BJ (cell line): ENCODE data around the gene ZDHHC20. TPM values are rescaled to one million over a fixed set of nuclear protein-coding genes. Genes with fewer than 3 reads are reported as not detected.

Source experiments
- CTCF ChIA-PET: fragments of 350-600 bp; formaldehyde crosslinking; extraction: SDS; loops from one replicate; lab custom pipeline; 2021; ENCODE audit warnings: antibody characterized with exemption, inconsistent platforms; lab: Yijun Ruan, JAX
- POLR2A ChIA-PET: fragments of 300-600 bp; sonication (Branson Sonifier 250); formaldehyde crosslinking; extraction: SDS; loops from one replicate; lab custom pipeline; 2021; ENCODE audit warnings: antibody characterized with exemption; lab: Charles Lee
- DNase-seq: peaks from one replicate; pipeline ENCODE4 v3.0.0-alpha.2; 2011; ENCODE audit warnings: low read depth
- H3K27me3 ChIP-seq: 2 replicates; pipeline ENCODE4 v1.6.0; 2011; ENCODE audit warnings: low read length; ENCODE audit not compliant: control insufficient read depth, insufficient read depth
- H3K36me3 ChIP-seq: 2 replicates; pipeline ENCODE4 v1.5.1; 2011; ENCODE audit warnings: low read length; ENCODE audit not compliant: control insufficient read depth, insufficient read depth
- H3K4me3 ChIP-seq: 2 replicates; pipeline ENCODE4 v1.5.1; 2011; ENCODE audit warnings: low read depth, mild to moderate bottlenecking, control low read depth, low read length
- polyA plus RNA-seq: library from polyadenylated mRNA; depleted of rRNA; stranded (reverse); fragments of >200 nt; gene quantifications from 2 replicates; pipeline ENCODE4 v1.2.3, GENCODE V29; 2011
- TF ChIP-seq, protein P1 (sequence below): IDR thresholded peaks from 2 replicates; pipeline ENCODE4 v1.5.1; 2011; ENCODE audit warnings: low read depth, mild to moderate bottlenecking, control low read depth, inconsistent platforms, low read length, moderate library complexity; ENCODE audit not compliant: insufficient read depth

The ZDHHC20 gene
- polyA plus RNA-seq, 1 experiment: 20.2 TPM

DNA sequence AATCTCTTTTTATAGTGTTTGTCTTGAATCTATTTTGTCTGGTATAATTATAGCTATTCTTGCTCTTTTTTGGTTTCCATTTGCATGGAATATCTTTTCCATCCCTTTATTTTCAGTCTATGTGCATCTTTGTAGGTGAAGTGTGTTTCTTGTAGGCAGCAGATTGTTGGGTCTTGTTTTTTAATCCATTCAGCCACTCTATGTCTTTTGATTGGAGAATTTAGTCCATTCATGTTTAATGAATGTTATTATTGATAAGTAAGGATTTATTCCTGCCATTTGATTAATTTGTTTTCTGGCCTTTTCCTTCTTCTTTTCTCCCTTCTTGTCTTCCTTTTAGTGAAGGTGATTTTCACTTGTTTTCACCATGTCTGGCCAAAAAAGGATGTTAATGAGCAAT lies 11.7 kb upstream of the ZDHHC20 start:
- POLR2A ChIA-PET: no interaction called here
- CTCF ChIA-PET: interaction anchor here (1.1 to 1.3 kb wide), 2 partner anchors 11 to 170 kb away, joined by 3 read pairs; partner anchors contain the start of gene ZDHHC20

DNA sequence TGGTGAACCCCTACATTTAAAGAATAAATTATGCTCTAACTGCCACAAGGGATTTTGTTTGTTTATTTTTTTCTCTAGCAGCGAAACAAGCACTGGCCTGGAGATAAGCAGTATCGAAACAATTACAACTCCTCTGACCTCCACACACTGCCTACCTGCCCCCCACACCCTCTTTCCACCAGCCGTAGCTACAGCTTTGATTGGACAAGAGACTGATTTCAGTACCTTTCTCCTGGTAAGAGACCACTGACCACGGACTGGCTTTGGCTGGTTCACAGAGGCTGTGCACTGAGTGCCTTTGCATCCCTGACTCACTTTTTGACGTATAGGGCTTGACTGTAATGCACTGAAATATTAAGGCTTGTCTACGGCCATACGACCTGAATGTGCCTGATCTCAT lies 7.4 kb upstream of the ZDHHC20 start:
- CTCF ChIA-PET: interaction anchor here (1.6 to 6.0 kb wide), 3 partner anchors 9 to 169 kb away, joined by 3 to 37 read pairs (median 4); no protein-coding TSS in a partner anchor
- POLR2A ChIA-PET: no interaction called here

More for the DNA sequence above, 11.7 kb upstream of the ZDHHC20 start:
- Histone ChIP-seq H3K27me3 (no peaks in the 10 kb centered on the region), H3K36me3 (no peaks in the 10 kb centered on the region), H3K4me3 (no peak overlapping the region)
- TF ChIP-seq, protein P1, sequence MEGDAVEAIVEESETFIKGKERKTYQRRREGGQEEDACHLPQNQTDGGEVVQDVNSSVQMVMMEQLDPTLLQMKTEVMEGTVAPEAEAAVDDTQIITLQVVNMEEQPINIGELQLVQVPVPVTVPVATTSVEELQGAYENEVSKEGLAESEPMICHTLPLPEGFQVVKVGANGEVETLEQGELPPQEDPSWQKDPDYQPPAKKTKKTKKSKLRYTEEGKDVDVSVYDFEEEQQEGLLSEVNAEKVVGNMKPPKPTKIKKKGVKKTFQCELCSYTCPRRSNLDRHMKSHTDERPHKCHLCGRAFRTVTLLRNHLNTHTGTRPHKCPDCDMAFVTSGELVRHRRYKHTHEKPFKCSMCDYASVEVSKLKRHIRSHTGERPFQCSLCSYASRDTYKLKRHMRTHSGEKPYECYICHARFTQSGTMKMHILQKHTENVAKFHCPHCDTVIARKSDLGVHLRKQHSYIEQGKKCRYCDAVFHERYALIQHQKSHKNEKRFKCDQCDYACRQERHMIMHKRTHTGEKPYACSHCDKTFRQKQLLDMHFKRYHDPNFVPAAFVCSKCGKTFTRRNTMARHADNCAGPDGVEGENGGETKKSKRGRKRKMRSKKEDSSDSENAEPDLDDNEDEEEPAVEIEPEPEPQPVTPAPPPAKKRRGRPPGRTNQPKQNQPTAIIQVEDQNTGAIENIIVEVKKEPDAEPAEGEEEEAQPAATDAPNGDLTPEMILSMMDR: no peak
- no peak for DNase-seq

DNA sequence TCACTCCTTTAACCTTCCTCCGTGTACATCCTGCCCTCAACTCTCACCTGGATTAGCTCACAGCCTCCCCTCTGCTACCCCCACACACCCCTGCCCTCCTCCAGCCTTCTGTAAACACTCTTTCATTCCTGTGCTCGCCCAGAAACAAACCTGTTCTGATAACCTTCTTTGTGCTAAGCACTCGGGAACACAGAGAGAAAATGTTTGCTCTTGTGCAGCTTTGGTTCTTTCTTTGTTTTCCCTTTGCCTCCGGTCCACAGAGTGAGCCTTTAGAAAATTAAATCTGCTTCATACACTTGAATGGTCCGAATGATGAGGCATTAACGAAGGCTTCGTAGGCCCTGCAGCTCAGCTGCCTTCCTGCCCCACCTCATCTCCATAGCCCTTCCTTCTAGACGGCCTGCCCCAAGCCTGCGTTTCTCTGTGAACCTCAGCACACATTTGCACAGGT lies 6.6 kb upstream of the ZDHHC20 start:
- no peak overlapping the region for H3K4me3 ChIP-seq
- H3K27me3 ChIP-seq: no peaks in the 10 kb centered on the region
- no peaks in the 10 kb centered on the region for H3K36me3 ChIP-seq
- DNase-seq: no peak
- POLR2A ChIA-PET: no interaction called here
- CTCF ChIA-PET: interaction anchor here (1.6 to 6.0 kb wide), 3 partner anchors 10 to 169 kb away, joined by 3 to 37 read pairs (median 4); no protein-coding TSS in a partner anchor
- TF ChIP-seq, protein P1: no peak

More for the DNA sequence above, 7.4 kb upstream of the ZDHHC20 start:
- TF ChIP-seq, protein P1: no peak
- H3K27me3 ChIP-seq: no peaks in the 10 kb centered on the region
- H3K36me3 ChIP-seq: no peaks in the 10 kb centered on the region
- no peak overlapping the region for H3K4me3 ChIP-seq
- no peak for DNase-seq

DNA sequence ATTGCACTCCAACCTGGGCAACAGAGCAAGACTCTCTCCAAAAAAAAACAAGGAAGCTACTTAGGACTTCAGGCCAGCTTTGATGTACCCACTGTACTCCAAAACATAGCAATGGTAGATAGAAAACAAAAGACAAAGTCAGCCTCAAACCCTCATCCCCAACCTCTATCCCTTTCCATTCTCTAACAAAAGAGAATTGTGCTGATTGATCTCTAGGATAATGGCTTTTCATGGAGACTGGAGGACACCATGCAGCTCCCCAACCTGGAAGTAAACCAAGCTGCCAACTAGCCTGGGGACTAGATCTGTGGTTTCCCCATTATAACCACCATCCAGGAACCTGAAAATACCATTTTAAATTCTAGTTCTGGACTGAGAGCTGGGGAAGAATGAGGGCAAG lies 4.3 kb upstream of the ZDHHC20 start:
- DNase-seq: no peak
- ChIA-PET CTCF (interaction anchor here (6.0 kb wide), 1 partner anchor 13 kb away, joined by 37 read pairs; no protein-coding TSS in a partner anchor), POLR2A (no interaction called here)
- Histone ChIP-seq H3K36me3 (no peaks in the 10 kb centered on the region), H3K4me3 (no peak overlapping the region), H3K27me3 (no peaks in the 10 kb centered on the region)
- TF ChIP-seq, protein P1: no peak

DNA sequence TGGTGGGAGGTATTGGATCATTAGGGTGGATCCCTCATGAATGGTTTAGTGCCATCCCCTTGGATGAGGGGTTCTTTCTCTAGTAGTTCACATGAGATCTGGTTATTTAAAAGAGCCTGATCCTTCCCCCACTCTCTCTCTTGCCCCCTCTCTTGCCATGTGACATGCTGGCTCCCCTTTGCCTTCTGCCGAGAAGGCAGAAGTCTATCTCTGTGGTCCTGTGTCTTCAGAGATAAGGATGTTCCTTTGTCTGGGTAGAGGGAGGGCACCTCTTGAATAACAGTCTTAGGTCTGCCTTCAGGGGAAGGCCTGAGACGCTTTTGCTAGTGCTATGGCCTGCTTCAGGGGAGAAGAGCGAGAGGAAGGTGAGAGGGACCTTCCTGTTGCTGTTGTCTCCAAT lies 2.0 kb upstream of the ZDHHC20 start:
- POLR2A ChIA-PET: no interaction called here
- CTCF ChIA-PET: interaction anchor here (1.1 to 1.3 kb wide), 2 partner anchors 15 to 16 kb away, joined by 4 to 6 read pairs; no protein-coding TSS in a partner anchor
- no peaks in the 10 kb centered on the region for H3K36me3 ChIP-seq
- DNase-seq: no peak
- H3K27me3 ChIP-seq: no peaks in the 10 kb centered on the region
- TF ChIP-seq, protein P1: no peak
- no peak overlapping the region for H3K4me3 ChIP-seq
